ENCODE data around the gene LOC101059915.
"Not testable (repeated sequence)": the region's sequence is repeated elsewhere in the genome, so short reads cannot be mapped to it uniquely, and the experiment has no call there.

The LOC101059915 gene

DNA sequence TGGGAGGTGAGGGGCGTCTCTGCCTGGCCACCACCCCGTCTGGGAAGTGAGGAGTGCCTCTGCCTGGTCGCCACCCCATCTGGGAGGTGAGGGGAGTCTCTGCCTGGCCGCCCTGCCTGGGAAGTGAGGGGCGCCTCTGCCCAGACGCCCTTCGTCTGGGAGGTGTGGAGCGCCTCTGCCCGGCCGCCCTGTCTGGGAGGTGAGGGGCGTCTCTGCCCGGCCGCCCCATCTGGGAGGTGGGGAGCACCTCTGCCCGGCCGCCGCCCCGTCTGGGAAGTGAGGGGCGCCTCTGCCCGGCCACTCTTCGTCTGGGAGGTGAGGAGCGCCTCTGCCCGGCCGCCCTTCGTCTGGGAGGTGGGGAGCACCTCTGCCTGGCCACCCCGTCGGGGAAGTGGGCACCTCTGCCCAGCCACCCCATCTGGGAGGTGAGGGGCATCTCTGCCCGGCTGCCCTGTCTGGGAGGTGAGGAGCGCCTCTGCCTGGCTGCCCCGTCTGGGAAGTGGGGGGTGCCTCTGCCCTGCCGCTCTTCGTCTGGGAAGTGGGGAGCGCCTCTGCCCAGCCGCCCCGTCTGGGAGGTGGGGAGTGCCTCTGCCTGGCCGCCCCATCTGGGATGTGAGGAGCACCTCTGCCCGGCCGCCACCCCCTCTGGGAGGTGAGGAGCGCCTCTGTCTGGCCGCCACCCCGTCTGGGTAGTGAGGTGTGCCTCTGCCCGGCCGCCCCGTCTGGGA is 8.9 kb downstream of the LOC101059915 start:
- DNase-seq = not testable (repeated sequence)

DNA sequence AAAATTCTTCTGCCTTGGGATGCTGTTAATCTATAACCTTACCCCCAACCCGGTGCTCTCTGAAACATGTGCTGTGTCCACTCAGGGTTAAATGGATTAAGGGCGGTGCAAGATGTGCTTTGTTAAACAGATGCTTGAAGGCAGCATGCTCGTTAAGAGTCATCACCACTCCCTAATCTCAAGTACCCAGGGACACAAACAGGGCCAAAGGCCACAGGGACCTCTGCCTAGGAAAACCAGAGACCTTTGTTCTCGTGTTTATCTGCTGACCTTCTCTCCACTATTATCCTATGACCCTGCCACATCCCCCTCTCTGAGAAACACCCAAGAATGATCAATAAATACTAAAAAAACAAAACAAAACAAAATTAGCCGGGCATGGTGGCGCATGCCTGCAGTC is 9.8 kb downstream of the LOC101059915 start:
- not testable (repeated sequence) for DNase-seq

DNA sequence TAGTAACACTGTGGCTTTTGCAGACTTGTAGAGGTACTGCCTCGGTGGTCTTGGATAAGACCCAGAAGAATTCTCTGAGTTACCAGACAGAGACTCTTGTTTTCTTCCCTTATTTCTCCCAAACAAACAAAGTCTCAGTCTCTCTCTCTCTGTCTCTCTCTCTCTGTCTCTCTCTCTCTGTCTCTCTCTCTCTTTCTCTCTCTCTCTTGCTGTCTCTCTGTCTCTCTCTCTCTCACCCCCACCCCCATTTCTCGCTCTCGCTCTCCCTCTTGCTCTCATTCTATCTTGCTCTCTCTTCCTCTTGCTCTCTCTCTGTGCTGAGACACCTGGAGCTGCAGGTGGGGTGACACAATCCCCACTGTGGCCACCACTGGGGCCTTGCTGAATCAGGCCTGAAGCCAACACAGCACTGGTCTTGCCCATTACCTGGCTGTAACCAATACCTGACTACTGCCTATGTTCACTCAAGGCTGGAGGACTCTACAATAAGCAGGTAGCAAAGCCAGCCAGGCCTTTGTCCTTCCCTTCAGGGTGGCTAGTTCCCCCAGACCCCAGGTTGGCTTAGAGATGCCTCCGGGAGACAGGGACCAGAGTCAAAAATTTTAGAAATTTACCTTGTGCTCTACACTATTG is 12.3 kb downstream of the LOC101059915 start:
- no peak for DNase-seq

DNA sequence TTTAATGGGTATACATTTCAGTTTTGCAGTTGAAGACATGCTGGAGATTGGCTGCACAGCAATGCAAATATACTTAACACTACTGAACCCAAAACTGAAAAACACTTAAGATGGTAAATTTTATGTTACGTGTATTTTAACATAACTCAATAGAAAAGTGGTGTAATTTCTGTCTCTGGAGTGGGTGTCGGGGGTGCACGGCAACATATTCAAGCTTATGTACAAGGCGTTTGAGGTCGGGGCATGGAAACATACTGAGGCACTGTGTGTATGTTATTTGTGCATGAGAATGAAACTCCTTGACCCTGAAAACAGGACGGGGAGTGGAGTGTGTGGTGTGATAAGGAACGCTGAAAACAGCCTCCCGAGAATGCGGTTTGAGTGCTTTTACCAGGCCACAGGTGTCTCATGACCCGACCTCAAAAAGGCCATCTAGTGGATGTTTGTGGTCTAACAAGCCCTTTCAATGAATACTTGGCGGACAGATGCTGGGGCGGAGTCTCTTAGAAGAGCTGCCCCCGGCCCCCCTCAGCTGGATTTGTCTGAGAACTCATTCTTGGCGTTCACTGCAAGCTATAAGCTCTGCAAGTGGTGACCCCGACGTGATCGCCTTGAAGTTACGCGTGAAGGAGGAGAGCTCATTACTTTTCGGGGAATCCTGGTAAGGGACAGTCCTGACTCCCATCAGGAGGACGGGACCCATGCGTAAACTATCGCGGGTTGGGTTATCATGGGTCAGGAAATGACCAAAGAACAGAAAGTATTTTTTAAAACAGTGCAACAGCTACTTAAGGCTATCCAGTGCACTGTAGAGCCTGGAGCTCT is 29.5 kb downstream of the LOC101059915 start:
- not testable (repeated sequence) for DNase-seq

DNA sequence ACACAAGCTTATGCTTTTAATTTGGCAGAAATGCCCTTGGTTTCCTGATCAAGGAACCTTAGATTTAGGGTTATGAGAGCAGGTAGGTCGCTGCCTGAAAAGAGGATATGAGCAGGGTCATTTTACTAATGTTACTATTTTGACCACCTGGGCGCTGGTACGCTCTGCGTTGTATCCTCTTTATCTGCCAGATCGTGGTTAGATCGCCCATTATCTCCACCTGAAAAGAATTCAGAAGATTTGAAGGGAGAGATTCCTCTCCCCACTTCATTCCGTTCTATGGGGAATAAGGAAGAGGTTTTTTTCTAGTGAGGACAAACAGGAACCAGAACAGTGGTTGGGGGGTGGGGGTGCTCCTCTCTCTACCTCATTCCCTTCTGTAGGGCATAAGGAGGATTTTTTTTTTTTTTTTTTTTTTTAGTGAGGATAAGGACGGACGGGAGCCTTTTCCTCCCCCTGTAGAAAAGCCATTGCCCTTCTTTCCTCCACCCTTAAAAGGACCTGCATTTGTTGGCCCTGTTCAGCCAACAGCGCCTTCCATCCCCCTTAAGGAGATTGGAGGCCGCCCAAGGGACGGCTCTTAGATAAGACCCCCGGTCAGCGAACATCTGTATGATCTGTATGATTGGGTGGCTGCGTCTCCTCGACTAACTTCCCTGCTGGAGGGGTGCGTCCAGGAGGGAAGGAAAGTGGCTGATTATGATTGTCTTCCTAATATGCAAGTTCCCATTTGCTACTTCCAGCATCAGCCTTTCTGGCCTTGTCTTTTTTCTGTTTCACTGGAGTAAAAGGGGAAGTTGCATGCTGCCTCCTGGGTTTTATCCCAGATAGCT is 30.3 kb downstream of the LOC101059915 start:
- not testable (repeated sequence) for DNase-seq

DNA sequence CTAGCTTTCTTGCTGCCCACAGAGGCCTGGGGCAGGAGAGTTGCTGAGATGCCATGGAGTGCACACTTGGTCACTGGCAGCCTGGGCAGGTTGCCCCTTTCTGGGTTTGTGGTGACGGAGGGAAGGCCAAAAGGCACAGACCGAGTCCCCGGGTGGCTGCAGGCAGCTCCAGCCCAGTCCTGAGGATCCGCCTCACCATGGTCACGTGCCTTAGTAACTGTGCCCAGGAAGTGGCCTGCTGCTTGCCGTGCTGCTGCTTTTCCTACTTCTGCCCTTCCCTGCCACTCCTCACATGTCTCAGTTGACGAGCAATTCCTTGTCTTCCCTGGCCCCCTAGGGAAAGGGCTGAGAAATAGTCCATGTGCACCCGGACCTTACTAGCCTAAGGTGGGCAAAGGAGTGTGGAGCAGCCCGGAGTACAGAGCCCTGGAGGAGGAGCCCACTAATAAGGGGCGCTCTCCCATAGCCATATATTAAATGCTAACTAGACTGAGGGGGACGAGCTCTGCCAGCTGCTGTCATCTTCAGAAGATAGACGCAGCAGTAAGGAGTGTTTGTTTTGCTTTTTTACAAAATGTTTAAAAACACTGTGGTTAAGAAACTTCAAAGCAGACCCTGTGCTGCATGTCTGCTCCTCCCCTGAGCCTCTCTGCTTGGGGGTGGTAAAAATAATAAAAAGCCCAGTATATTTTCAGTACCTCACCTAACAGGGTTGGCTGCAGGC is 31.1 kb downstream of the LOC101059915 start:
- DNase-seq = not testable (repeated sequence)

DNA sequence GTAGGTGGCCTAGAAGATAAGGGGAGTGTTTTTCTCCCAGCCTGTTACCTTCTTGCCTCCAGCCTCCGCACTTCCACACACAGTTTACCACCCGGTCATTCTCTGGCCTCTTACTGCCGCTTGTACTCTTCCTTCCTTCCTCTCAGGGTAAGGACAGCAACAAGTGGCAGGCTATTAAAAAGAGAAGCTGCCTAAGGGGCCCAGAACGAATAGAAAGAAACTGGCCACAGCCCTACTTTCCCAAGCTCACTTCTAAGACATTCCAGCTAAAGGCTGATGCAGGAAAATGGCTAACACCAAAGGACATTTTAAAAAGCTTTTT is 31.6 kb downstream of the LOC101059915 start:
- not testable (repeated sequence) for DNase-seq

DNA sequence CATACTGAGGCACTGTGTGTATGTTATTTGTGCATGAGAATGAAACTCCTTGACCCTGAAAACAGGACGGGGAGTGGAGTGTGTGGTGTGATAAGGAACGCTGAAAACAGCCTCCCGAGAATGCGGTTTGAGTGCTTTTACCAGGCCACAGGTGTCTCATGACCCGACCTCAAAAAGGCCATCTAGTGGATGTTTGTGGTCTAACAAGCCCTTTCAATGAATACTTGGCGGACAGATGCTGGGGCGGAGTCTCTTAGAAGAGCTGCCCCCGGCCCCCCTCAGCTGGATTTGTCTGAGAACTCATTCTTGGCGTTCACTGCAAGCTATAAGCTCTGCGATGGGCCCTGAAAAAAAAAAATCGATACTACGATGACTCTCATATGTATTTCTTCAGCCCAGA is 35.5 kb downstream of the LOC101059915 start:
- not testable (repeated sequence) for DNase-seq

DNA sequence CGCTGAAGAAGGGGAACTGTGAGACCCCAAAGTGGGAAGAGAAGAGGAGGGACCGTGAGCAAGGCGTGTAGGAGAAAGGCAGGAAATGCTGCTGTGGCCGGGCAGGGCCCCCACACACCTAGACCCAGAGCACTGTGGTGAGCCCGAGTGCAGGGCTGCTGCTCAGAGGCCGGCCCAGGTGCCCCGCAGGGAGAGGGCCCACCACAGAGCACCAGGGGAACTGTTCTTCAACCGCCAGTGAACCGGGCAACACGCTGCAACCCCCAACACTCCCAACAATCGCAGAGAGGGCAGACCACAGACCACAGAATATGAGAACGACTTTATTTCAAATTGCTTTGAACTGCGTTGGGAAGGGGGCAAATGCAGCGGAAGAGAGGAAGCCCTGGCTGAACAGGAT is 46.7 kb downstream of the LOC101059915 start:
- DNase-seq = not testable (repeated sequence)

DNA sequence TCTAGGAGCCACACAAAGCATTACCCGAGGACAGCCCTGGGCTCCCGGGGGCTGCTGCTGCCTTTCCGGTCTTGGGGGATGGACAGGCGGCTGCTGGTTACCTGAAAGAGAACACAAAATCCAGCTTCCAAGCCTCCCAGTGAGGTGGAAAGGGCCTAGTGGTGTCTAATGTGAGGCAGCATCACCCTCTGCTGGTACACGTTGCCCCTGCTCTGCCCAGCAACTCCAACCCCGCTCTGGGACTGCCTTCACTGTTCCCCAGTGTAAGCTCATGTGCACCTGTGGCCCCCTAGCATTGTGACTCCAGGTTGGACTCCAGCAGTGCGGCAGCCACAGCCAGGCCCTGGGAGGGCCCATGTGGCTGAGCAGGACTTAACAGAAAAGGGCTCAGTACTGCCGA is 48.2 kb downstream of the LOC101059915 start:
- DNase-seq = not testable (repeated sequence)

DNA sequence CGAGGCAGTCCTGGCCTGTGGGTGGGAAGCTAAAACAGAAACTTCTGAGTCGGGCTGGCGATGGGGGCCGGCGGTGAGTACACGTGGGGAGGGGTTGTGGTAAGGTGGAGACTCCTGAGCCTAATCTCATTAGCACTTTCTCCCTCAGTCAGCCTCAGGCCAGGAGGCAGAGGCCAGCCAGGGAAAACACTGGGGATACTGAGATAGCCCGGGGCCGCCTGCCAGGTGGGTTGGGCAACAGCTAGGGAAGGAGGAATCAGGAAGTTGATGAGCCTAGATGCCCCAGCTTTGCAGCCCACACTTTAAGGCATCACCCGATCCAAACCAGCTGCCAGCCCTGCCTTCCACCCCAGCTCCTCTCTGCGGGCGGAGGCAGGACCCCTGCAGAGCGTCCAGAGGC is 49.0 kb downstream of the LOC101059915 start:
- not testable (repeated sequence) for DNase-seq

DNA sequence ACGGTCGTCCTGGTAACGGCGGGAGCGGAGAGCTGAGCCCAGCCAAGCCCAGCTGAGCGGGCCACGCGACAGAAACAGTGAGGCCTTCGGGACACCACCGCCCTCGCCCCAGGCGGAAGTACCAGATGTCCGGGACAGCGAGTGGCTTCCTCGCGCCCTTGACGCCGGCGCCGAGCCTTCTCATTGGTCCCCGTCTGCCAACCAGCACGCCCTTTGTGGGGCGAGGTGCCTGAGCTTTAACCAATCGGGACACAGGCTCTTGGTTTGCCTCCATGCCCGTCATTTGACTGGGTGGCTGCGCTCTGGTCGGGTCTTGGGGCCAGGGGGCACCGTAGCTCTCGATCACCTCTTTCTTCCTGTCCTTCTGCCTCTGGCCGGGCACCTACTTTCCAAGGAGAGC is 50.8 kb downstream of the LOC101059915 start, which contains the start of gene CXorf49:
TSS of gene CXorf49 (minus strand) at position 101 of the 400 bp plus-strand sequence. CDS start 134 bp downstream, outside the sequence.
- not testable (repeated sequence) for DNase-seq

DNA sequence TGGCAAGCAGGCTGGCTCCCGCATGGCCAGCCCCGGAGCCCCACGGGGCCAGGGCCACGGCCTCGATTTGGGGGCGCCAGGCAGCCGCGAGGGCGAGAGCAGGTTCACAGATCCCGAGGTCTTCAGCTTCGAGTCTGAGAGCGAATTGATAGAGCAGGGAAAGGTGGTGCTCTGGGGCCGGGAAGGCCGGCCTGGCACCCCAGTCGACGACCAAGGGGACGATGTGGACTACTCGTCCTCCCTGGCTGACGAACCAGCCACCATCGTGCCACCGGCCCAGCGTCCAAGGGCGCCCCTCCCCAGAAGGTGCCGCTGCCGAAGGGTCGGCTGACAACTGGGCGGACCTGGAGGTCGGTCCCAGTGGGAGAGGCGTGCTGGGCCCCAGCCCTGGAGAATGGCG is 51.8 kb downstream of the LOC101059915 start:
- DNase-seq = not testable (repeated sequence)

DNA sequence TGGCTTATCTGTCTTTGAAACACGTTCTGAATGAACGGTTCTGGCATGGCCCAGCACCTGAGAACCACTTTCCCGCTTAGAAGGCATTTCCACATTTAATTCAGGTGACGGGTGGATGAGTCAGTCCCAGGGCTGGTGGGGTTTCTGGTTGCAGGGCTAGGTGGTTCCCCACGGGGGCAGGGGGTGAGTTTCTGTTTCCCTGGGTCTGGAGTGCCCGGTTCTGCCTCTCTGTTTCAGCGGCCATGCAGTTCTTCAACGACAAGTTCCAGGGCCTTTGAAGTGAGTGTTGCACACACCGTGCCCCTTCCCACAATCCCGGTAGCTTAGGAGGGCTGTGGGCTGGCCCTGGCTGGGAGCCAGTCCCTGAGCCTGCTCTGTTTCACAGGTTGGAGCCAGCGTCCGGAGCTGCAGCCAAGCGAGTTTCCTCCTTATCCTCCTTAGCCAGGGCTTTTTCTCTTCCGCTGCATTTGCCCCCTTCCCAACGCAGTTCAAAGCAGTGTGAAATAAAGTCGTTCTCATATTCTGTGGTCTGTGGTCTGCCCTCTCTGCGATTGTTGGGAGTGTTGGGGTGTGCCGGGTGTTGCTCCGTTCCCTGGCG is 53.0 kb downstream of the LOC101059915 start:
- DNase-seq = not testable (repeated sequence)
